ENCODE measurements around the gene PSEN2. TPM values are rescaled to one million over a fixed set of nuclear protein-coding genes. Genes with fewer than 3 reads are reported as not detected.
A peak's percentile ranks its signal among the peaks of the same experiment; 100 is the strongest.

Gene PSEN2
- total RNA-seq, 1 donor from 2014 or later: 29.7 TPM

DNA sequence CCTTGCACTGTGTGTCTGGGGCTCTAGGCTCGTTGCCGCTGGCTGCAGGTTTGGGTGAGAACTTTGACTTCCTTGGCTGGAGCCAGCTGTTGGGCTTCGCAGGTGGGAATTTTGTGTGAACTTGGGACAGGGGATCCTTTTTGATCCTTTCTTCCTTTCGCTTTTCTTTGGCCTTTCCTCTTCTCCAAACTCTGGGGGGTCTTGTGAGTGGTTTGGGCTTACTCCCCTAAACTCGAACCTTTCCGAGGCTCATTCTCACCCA lies 70.3 kb downstream of the PSEN2 start:
- H3K4me3 ChIP-seq (ENCODE audit: low read depth, low read length): peak overlapping the region; percentile 60
- TF ChIP-seq, protein P1, sequence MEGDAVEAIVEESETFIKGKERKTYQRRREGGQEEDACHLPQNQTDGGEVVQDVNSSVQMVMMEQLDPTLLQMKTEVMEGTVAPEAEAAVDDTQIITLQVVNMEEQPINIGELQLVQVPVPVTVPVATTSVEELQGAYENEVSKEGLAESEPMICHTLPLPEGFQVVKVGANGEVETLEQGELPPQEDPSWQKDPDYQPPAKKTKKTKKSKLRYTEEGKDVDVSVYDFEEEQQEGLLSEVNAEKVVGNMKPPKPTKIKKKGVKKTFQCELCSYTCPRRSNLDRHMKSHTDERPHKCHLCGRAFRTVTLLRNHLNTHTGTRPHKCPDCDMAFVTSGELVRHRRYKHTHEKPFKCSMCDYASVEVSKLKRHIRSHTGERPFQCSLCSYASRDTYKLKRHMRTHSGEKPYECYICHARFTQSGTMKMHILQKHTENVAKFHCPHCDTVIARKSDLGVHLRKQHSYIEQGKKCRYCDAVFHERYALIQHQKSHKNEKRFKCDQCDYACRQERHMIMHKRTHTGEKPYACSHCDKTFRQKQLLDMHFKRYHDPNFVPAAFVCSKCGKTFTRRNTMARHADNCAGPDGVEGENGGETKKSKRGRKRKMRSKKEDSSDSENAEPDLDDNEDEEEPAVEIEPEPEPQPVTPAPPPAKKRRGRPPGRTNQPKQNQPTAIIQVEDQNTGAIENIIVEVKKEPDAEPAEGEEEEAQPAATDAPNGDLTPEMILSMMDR (IDR thresholded peaks at IDR 0.05; ENCODE audit: insufficient read depth, low read length, poor library complexity, severe bottlenecking): no peak
- H3K36me3 ChIP-seq (ENCODE audit: control insufficient read depth, insufficient read depth, low read length): no peaks in the 10 kb centered on the region
- H3K27me3 ChIP-seq (ENCODE audit: control insufficient read depth, insufficient read depth, low read length): no peaks in the 10 kb centered on the region
- no peak for DNase-seq (ENCODE audit: low read depth)

DNA sequence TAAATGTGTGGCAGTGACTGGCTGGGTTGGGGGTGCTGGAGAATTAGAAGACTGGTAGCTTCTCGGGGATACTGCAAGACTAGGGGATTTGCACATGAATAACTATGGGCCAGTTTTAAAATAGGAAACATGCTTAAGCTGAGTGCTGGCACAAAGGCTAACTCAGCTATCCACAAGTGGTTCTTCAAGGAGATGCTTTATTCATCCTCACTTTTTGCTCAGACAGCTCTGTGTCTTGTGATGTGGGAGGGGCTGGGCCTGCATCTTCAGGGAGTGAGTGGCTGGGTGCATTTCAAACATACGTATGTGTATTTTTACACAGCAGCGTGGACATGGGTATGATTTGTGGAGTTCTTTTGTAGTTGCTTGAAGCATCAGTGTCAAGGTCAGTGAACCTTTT lies 72.0 kb downstream of the PSEN2 start:
- Histone ChIP-seq H3K36me3 (ENCODE audit: control insufficient read depth, insufficient read depth, low read length) (no peaks in the 10 kb centered on the region), H3K4me3 (ENCODE audit: low read depth, low read length) (no peak overlapping the region), H3K27me3 (ENCODE audit: control insufficient read depth, insufficient read depth, low read length) (no peaks in the 10 kb centered on the region)
- TF ChIP-seq, protein P1 (IDR thresholded peaks at IDR 0.05; ENCODE audit: insufficient read depth, low read length, poor library complexity, severe bottlenecking): no peak
- no peak for DNase-seq (ENCODE audit: low read depth)

DNA sequence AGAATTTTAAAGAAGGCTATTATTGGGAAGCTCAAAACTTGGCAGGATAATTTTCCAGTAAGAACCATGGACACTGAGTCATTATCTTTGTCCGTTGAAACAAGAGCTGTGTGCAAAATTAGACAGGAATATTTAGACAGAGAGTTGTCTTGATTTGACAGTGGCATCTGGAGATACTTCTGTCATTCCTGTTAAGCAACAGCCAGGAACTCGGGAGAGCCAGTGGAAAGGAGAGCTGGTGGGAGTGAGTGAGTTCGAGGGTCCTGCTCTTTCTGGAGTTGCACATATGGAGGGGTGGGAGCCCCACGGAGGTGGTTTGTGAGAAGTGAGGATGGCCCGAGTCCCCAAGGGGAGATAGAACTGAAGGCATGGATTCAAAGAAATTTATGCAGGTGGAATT lies 72.7 kb downstream of the PSEN2 start:
- DNase-seq (ENCODE audit: low read depth): no peak
- H3K36me3 ChIP-seq (ENCODE audit: control insufficient read depth, insufficient read depth, low read length): no peaks in the 10 kb centered on the region
- H3K4me3 ChIP-seq (ENCODE audit: low read depth, low read length): no peak overlapping the region
- no peaks in the 10 kb centered on the region for H3K27me3 ChIP-seq (ENCODE audit: control insufficient read depth, insufficient read depth, low read length)
- TF ChIP-seq, protein P1 (IDR thresholded peaks at IDR 0.05; ENCODE audit: insufficient read depth, low read length, poor library complexity, severe bottlenecking): no peak

DNA sequence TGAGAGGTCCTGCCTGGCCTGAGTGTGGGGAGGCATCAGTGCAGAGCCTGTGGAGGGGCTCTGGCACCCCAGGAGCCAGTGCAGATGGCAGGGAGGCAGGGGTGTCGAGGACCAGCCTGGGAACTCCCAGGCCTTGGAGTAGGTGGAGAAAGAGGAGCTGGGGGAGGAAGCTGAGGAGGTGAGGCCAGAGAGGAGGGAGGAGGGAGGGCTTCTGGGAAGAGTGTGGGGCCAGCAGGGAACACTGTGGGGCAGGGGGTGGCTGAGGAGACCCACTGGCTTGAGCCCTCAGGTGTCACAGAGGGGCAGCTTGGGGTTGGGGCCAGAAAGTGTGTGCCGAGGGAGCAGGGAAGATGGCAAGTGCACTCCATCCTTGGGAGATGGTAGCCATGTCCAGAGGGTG lies 73.5 kb downstream of the PSEN2 start:
- no peaks in the 10 kb centered on the region for H3K36me3 ChIP-seq (ENCODE audit: control insufficient read depth, insufficient read depth, low read length)
- TF ChIP-seq, protein P1 (IDR thresholded peaks at IDR 0.05; ENCODE audit: insufficient read depth, low read length, poor library complexity, severe bottlenecking): no peak
- no peak overlapping the region for H3K4me3 ChIP-seq (ENCODE audit: low read depth, low read length)
- DNase-seq (ENCODE audit: low read depth): no peak
- no peaks in the 10 kb centered on the region for H3K27me3 ChIP-seq (ENCODE audit: control insufficient read depth, insufficient read depth, low read length)

- no peak for DNase-seq (ENCODE audit: low read depth)
- TF ChIP-seq, protein P1 (IDR thresholded peaks at IDR 0.05; ENCODE audit: insufficient read depth, low read length, poor library complexity, severe bottlenecking): no peak
- no peaks in the 10 kb centered on the region for H3K36me3 ChIP-seq (ENCODE audit: control insufficient read depth, insufficient read depth, low read length)
- H3K27me3 ChIP-seq (ENCODE audit: control insufficient read depth, insufficient read depth, low read length): no peaks in the 10 kb centered on the region
- no peak overlapping the region for H3K4me3 ChIP-seq (ENCODE audit: low read depth, low read length)
Observed at GRCh38 chr1:226945106-226945857, 74.9 kb downstream of the PSEN2 start.

Other genes with a start within 250 kb of the PSEN2 start
- 11.7 and 12.4 TPM in 2 replicates for gene ITPKB, start 131.3 kb upstream of the PSEN2 start, total RNA-seq
- 11.8 and 13.8 TPM in 2 replicates for gene COQ8A, start 69.7 kb downstream of the PSEN2 start, total RNA-seq

All from kidney epithelial cell (primary cell).